CD4-positive, CD25-positive, alpha-beta regulatory T cell (primary cell): ENCODE results near the gene MAPK7. TPM values are rescaled to one million over a fixed set of nuclear protein-coding genes. Genes with fewer than 3 reads are reported as not detected.
A peak's percentile ranks its signal among the peaks of the same experiment; 100 is the strongest.

Experiments used
- ATAC-seq, 2 donors: fragments of 150-1000 bp; cut with Tn5 transposase; one replicate each; pipeline ENCODE4 v1.10.0; 2021; ENCODE audit warnings: low read depth in 2 of 2, moderate number of reproducible peaks in 2 of 2, moderate library complexity in 1 of 2
- DNase-seq, 3 donors: peaks; one replicate each; pipeline versions ENCODE4 v3.0.0 to v3.0.0-alpha.2; 2012 to 2022; ENCODE audit warnings: mixed read lengths in 1 of 3
- H3K27ac ChIP-seq: one replicate; pipeline ENCODE4 v1.7.0; 2013; ENCODE audit warnings: mild to moderate bottlenecking, low read length; ENCODE audit not compliant: insufficient read depth, poor library complexity, severe bottlenecking
- H3K27me3 ChIP-seq: one replicate; pipeline ENCODE4 v1.7.0; 2013; ENCODE audit warnings: low read length; ENCODE audit not compliant: control insufficient read depth, insufficient read depth
- H3K36me3 ChIP-seq: one replicate; pipeline ENCODE4 v1.7.0; 2013; ENCODE audit warnings: mild to moderate bottlenecking, low read length, moderate library complexity; ENCODE audit not compliant: control insufficient read depth, insufficient read depth
- H3K4me1 ChIP-seq: 2 replicates; pipeline ENCODE4 v1.7.0; 2013; ENCODE audit warnings: mild to moderate bottlenecking, low read length; ENCODE audit not compliant: insufficient read depth, control insufficient read depth, poor library complexity, severe bottlenecking
- H3K4me3 ChIP-seq: one replicate; pipeline ENCODE4 v1.7.0; 2013; ENCODE audit warnings: low read depth, mild to moderate bottlenecking, low read length, moderate library complexity
- H3K9me3 ChIP-seq, 2 experiments: 1 replicate in 1 of 2; 2 replicates in 1 of 2; pipeline ENCODE4 v1.7.0; 2013; ENCODE audit warnings: low read length in 2 of 2, mild to moderate bottlenecking in 1 of 2, moderate library complexity in 1 of 2; ENCODE audit not compliant: control insufficient read depth in 2 of 2
- H3K27ac Mint-ChIP-seq, 3 donors: one replicate each; pipeline ENCODE4 v1.8.0; 2020 to 2022; ENCODE audit warnings: mild to moderate bottlenecking in 3 of 3, mixed read lengths in 3 of 3, moderate library complexity in 2 of 3
- H3K27me3 Mint-ChIP-seq: one replicate; pipeline ENCODE4 v1.8.0; 2022; ENCODE audit warnings: mild to moderate bottlenecking, mixed read lengths
- H3K36me3 Mint-ChIP-seq: one replicate; pipeline ENCODE4 v1.8.0; 2020; ENCODE audit warnings: mixed read lengths
- H3K4me1 Mint-ChIP-seq, 4 donors: one replicate each; pipeline ENCODE4 v1.8.0; 2020 to 2022; ENCODE audit warnings: mixed read lengths in 4 of 4, mild to moderate bottlenecking in 1 of 4
- H3K4me3 Mint-ChIP-seq, 4 donors: one replicate each; pipeline ENCODE4 v1.8.0; 2020 to 2022; ENCODE audit warnings: mild to moderate bottlenecking in 4 of 4, mixed read lengths in 4 of 4, moderate library complexity in 3 of 4
- H3K9me3 Mint-ChIP-seq, 7 donors: one replicate each; pipeline ENCODE4 v1.8.0; 2020 to 2022; ENCODE audit warnings: mixed read lengths in 7 of 7, mild to moderate bottlenecking in 3 of 7, moderate library complexity in 2 of 7
- polyA plus RNA-seq, 4 donors: library from polyadenylated mRNA; unstranded; fragments of 300-500 nt; fragmentation: Illumina TruSeq; gene quantifications; one replicate each; pipeline ENCODE4 v1.2.3, GENCODE V29; 2021
- total RNA-seq: library from RNA; stranded (reverse); gene quantifications from one replicate; pipeline ENCODE4 v1.2.3, GENCODE V29; 2022

The MAPK7 gene
- total and polyA plus RNA-seq, 5 donors from 2014 or later, result 3.4 to 26.0 (median 5.1) TPM

- H3K4me1 ChIP-seq, result peaks cover 37% of the 10 kb centered on the region
- Mint-ChIP-seq H3K36me3 (peaks cover 12% of the 10 kb centered on the region), H3K27me3 (no peaks in the 10 kb centered on the region), H3K9me3 (peaks cover 0 to 4% (median 0%) of the 10 kb centered on the region in 7 donors), H3K27ac (peak overlapping the region in 1 of 3 donors; percentile 31), H3K4me1 (peaks cover 11 to 43% (median 19%) of the 10 kb centered on the region in 4 donors), H3K4me3 (peak overlapping the region in 1 of 4 donors; percentile 75)
- DNase-seq, result no peak
- no peaks in the 10 kb centered on the region for H3K27me3 ChIP-seq
- H3K27ac ChIP-seq, result no peak overlapping the region
- H3K9me3 ChIP-seq, result no peaks in the 10 kb centered on the region
- H3K36me3 ChIP-seq, result no peaks in the 10 kb centered on the region
- H3K4me3 ChIP-seq, result no peak overlapping the region
- no peak for ATAC-seq
Observed at GRCh38 chr17:19368229-19368628, 10.1 kb upstream of the MAPK7 start.

DNA sequence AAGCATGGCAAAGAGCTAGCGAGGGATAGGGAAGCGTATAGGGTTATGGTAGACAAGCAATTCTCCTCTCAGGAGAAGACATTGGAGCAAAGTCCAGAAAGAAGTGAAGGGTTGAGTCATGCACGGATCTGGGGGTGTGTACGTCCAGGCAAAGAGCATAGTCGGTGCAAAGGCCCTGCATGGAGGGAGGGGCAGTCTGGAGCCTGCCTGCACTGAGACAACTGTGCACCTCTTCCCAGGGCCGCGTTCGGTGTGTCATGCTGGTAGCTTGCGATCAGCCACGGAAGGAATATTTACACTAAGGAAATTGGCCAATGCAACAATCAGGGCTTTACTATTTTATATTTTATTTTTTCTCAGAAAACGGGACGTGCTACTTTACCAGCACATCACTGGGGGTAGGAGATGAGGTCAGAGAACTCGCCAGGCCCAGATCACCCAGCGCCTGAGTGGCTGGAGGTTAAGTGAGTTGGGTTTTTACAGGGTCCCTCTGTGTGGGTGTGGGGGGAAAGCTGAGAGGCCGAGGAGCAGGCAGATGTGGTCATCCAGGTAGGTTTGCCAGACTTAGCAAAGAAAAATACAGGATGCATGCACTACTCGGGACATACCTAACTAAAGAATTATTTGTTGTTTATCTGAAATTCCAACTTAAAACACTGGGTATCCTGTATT lies 9.1 kb upstream of the MAPK7 start:
- Histone ChIP-seq H3K27ac (no peak overlapping the region), H3K4me3 (no peak overlapping the region), H3K9me3 (no peaks in the 10 kb centered on the region), H3K4me1 (peaks cover 37% of the 10 kb centered on the region), H3K27me3 (no peaks in the 10 kb centered on the region), H3K36me3 (no peaks in the 10 kb centered on the region)
- Mint-ChIP-seq H3K27me3 (no peaks in the 10 kb centered on the region), H3K36me3 (peaks cover 12% of the 10 kb centered on the region), H3K9me3 (peaks cover 0 to 4% (median 0%) of the 10 kb centered on the region in 7 donors), H3K27ac (peak overlapping the region in 2 of 3 donors; percentile 74 to 91), H3K4me1 (peaks cover 11 to 43% (median 19%) of the 10 kb centered on the region in 4 donors), H3K4me3 (peak overlapping the region; percentile 12 to 84 (median 24))
- no peak for DNase-seq
- ATAC-seq, result no peak

GRCh38 chr17:19369846-19370492 lies 8.3 kb upstream of the MAPK7 start:
- Mint-ChIP-seq H3K36me3 (peaks cover 12% of the 10 kb centered on the region), H3K4me3 (peak overlapping the region; percentile 12 to 84 (median 78)), H3K4me1 (peaks cover 11 to 43% (median 19%) of the 10 kb centered on the region in 4 donors), H3K9me3 (peaks cover 0 to 4% (median 0%) of the 10 kb centered on the region in 7 donors), H3K27ac (peak overlapping the region; percentile 91 to 96 (median 93)), H3K27me3 (no peaks in the 10 kb centered on the region)
- Histone ChIP-seq H3K36me3 (no peaks in the 10 kb centered on the region), H3K27ac (peak overlapping the region; percentile 30), H3K9me3 (no peaks in the 10 kb centered on the region), H3K4me1 (peaks cover 37% of the 10 kb centered on the region), H3K4me3 (peak overlapping the region; percentile 48), H3K27me3 (no peaks in the 10 kb centered on the region)
- peak; percentile 48 to 58 for ATAC-seq
- peak in 2 of 3 donors; percentile 24 to 78 for DNase-seq

GRCh38 chr17:19370493-19370960 lies 7.8 kb upstream of the MAPK7 start:
- Histone ChIP-seq H3K9me3 (no peaks in the 10 kb centered on the region), H3K36me3 (no peaks in the 10 kb centered on the region), H3K27ac (peak overlapping the region; percentile 30), H3K4me3 (peak overlapping the region; percentile 48), H3K27me3 (no peaks in the 10 kb centered on the region), H3K4me1 (peaks cover 37% of the 10 kb centered on the region)
- ATAC-seq, result peak; percentile 7 to 16
- H3K27ac Mint-ChIP-seq, result peak overlapping the region; percentile 91 to 96 (median 93)
- H3K4me3 Mint-ChIP-seq, result peak overlapping the region in 2 of 4 donors; percentile 79 to 84
- H3K27me3 Mint-ChIP-seq, result no peaks in the 10 kb centered on the region
- peaks cover 11 to 43% (median 19%) of the 10 kb centered on the region in 4 donors for H3K4me1 Mint-ChIP-seq
- peak in 1 of 3 donors; percentile 49 for DNase-seq
- H3K9me3 Mint-ChIP-seq, result peaks cover 0 to 4% (median 0%) of the 10 kb centered on the region in 7 donors
- peaks cover 12% of the 10 kb centered on the region for H3K36me3 Mint-ChIP-seq

GRCh38 chr17:19371259-19372010 lies 6.9 kb upstream of the MAPK7 start:
- peaks cover 11 to 49% (median 22%) of the 10 kb centered on the region in 4 donors for H3K4me1 Mint-ChIP-seq
- ATAC-seq, result peak in 1 of 2 donors; percentile 22
- H3K4me3 ChIP-seq, result no peak overlapping the region

DNA sequence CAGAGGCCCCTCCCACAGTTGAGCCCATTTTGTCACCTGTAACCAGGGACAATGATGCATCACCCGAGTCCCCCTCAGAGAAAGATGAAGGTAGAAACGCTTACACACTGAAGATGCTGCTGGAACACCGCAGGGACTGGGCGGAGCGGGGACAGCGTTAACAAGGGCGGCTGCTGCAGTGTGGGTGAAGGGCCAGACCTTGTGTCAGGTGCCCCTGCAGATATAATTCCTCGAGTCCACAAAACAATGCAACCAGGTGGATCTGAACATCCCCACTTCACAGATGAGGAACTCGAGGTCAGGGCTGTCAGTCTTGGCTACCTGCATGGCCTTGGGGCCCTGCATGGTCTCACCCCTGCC lies 6.3 kb upstream of the MAPK7 start:
- Histone ChIP-seq H3K27ac (no peak overlapping the region), H3K27me3 (no peaks in the 10 kb centered on the region), H3K4me1 (peaks cover 41% of the 10 kb centered on the region), H3K4me3 (no peak overlapping the region), H3K9me3 (no peaks in the 10 kb centered on the region), H3K36me3 (no peaks in the 10 kb centered on the region)
- Mint-ChIP-seq H3K4me1 (peaks cover 14 to 47% (median 26%) of the 10 kb centered on the region in 4 donors), H3K27ac (no peak overlapping the region), H3K4me3 (peak overlapping the region in 1 of 4 donors; percentile 73), H3K9me3 (peaks cover 0 to 1% (median 0%) of the 10 kb centered on the region in 7 donors), H3K27me3 (no peaks in the 10 kb centered on the region), H3K36me3 (peaks cover 12% of the 10 kb centered on the region)
- DNase-seq, result no peak
- ATAC-seq, result no peak

More at GRCh38 chr17:19371259-19372010, 6.9 kb upstream of the MAPK7 start:
- Histone ChIP-seq H3K36me3 (no peaks in the 10 kb centered on the region), H3K9me3 (no peaks in the 10 kb centered on the region), H3K4me1 (peaks cover 37% of the 10 kb centered on the region), H3K27me3 (no peaks in the 10 kb centered on the region), H3K27ac (no peak overlapping the region)
- H3K27me3 Mint-ChIP-seq, result no peaks in the 10 kb centered on the region
- peak overlapping the region in 1 of 4 donors; percentile 73 for H3K4me3 Mint-ChIP-seq
- H3K27ac Mint-ChIP-seq, result peak overlapping the region in 1 of 3 donors; percentile 93
- H3K36me3 Mint-ChIP-seq, result peaks cover 12% of the 10 kb centered on the region
- peaks cover 0 to 1% (median 0%) of the 10 kb centered on the region in 7 donors for H3K9me3 Mint-ChIP-seq
- DNase-seq, result no peak

- Histone ChIP-seq H3K36me3 (no peaks in the 10 kb centered on the region), H3K27ac (no peak overlapping the region), H3K4me1 (peaks cover 46% of the 10 kb centered on the region), H3K9me3 (no peaks in the 10 kb centered on the region), H3K4me3 (no peak overlapping the region), H3K27me3 (no peaks in the 10 kb centered on the region)
- no peak overlapping the region for H3K27ac Mint-ChIP-seq
- H3K9me3 Mint-ChIP-seq, result peaks cover 0 to 1% (median 0%) of the 10 kb centered on the region in 7 donors
- peaks cover 12% of the 10 kb centered on the region for H3K36me3 Mint-ChIP-seq
- peaks cover 17 to 52% (median 27%) of the 10 kb centered on the region in 4 donors for H3K4me1 Mint-ChIP-seq
- H3K4me3 Mint-ChIP-seq, result peak overlapping the region in 1 of 4 donors; percentile 38
- ATAC-seq (no peak), DNase-seq (no peak)
- H3K27me3 Mint-ChIP-seq, result no peaks in the 10 kb centered on the region
Observed at GRCh38 chr17:19372439-19372838, 5.9 kb upstream of the MAPK7 start.
